HG02642 (cell line): Measurements from ENCODE around the gene XRCC1.
A peak's percentile ranks its signal among the peaks of the same experiment; 100 is the strongest.
"Not testable (repeated sequence)": the region's sequence is repeated elsewhere in the genome, so short reads cannot be mapped to it uniquely, and the experiment has no call there.

Source experiments
- ATAC-seq: cut with Tn5 transposase; IDR thresholded peaks from one replicate; pipeline ENCODE4 v1.9.1; 2021; ENCODE audit warnings: mild to moderate bottlenecking; ENCODE audit not compliant: unreplicated experiment, poor library complexity

XRCC1 gene

DNA sequence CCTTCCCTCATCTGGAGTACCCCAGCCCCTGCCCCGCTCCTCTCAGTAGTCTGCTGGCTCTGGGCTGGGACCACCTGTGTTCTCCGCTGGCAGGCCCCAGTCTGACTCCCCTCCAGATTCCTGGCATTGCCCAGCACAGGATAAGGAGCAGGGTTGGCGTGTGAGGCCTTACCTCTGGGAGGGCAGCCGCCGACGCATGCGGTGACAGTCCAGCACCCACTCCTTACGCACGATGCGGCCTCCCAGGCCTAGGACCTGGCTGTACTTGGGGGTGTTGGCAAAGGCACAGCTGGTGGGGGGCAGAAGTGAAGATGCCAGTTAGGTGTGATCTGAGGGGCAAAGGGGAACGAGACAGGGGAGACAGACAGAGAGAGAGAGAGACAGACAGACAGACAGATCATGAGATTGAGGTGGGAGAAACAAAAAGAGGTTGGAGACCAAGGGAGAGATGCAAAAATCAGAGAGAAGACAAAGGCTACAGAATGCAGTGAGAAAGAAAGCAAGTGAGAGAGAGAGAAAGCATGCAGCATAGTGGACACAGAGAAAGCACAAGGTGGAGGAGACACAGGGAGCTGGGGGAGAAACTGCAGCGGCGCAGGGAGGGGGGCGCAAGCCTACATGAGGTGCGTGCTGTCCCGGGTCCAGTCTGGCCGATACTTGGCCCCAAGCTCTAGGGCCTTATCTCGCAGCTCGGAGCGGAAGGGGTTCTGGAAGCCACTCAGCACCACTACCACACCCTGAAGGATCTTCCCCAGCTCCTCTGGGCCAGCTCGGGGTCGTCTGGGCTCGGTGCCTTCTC, 23.7 kb downstream of the XRCC1 start:
- ATAC-seq: no peak

DNA sequence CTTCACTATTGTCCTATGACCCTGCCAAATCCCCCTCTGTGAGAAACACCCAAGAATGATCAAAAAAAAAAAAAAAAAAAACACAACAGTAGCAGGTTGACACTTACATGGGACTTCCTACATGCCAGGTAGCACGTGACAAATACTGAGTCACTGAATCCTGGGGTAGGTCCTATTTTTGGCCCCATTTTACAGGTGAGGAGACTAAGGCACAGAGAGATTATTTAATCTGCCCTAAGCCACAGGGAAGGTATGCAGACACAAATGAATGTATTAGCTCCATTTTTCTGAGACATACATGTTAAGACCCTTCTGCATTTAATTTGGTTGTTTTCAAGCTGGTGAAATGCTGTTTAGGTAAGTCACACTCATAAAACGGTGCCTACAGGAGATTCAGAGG, 26.6 kb downstream of the XRCC1 start:
- ATAC-seq: no peak

DNA sequence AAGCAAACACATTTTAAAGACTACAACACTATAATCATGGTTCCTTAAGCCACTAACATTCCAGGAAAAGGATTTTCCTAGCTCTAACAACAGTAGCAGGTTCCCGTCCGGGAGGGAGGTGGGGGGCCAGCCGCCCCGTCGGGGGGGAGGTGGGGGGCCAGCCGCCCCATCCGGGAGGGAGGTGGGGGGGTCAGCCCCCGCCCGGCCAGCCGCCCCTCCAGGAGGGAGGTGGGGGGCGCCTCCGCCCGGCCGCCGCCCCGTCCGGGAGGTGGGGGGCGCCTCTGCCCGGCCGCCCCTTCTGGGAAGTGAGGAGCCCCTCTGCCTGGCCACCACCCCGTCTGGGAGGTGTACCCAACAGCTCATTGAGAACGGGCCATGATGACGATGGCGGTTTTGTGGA, 27.4 kb downstream of the XRCC1 start:
- ATAC-seq: not testable (repeated sequence)

DNA sequence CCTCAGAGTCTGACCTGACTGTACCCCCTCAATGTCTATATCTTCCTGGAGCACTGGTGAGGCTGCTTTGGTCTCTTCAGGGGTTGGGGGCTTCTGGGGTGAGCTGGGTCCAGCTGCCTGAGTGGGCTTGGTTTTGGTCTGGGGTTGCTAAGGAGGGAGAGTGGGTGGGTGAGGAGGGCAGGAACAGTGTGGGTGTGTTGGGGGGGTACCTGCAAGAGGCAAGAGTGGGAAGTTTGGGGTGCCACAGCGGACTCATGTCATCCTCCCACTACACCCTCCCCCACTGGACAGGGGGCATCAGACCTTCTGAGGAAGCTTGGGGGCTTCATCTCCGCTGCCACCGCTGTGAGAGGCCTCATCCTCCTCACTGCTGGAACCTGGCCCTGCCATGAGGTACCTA, 28.7 kb downstream of the XRCC1 start:
- no peak for ATAC-seq

DNA sequence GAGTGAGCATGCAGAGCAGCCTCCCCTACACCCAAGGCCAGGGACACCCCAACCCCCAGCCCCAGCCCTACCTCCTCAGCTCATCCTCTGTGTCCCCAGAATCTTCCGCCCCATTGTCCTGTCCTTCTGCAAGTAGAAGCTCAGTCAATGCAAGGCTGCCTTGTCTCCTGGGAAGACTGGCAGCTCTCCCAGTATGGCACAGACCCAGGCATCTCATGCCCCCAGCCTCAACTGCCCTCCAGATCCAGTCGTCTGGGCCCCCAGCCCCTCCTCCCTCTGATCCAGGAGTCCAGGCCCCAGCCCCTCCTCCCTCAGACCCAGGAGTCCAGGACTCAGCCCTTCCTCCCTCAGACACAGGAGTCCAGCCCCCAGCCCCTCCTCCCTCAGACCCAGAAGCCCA, 29.3 kb downstream of the XRCC1 start:
- no peak for ATAC-seq

DNA sequence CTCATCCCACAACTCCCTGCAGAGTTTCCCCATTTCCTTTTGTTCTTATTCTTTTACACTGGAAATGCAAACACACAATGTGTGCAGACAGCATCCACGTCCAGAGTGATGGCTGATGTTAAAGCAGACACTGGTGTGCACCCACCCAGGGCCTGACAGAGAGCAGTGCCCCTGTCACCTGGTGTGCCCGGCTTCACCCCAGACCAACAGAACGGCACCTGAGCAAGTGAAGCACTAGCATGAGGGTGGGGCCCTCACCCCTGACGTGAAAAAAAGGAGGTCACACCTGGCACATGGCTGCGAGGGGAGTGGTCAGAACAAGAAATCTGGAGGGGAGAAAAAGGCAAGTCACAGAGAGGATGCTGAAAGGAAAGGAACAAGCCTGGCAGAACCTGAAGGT, 30.1 kb downstream of the XRCC1 start:
- ATAC-seq: no peak

DNA sequence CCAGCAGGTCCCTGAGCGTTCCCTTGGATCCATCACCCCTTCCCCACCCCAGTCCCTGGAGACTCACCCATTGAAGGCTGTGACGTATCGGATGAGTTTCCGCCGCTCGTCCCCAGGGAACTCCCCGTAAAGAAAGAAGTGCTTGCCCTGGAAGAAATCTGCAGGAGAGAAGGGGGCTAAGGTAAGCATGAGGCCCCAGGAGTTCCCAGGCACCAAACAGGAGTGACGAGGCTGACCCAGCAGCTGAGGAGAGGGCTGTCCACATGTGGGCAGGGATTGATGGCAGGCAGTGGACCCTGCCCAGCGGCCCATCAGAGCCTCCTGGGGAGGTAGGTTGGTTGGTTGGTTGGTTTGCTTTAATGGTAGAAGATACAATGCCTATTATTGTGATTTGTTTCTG, 31.2 kb downstream of the XRCC1 start:
- ATAC-seq: no peak

DNA sequence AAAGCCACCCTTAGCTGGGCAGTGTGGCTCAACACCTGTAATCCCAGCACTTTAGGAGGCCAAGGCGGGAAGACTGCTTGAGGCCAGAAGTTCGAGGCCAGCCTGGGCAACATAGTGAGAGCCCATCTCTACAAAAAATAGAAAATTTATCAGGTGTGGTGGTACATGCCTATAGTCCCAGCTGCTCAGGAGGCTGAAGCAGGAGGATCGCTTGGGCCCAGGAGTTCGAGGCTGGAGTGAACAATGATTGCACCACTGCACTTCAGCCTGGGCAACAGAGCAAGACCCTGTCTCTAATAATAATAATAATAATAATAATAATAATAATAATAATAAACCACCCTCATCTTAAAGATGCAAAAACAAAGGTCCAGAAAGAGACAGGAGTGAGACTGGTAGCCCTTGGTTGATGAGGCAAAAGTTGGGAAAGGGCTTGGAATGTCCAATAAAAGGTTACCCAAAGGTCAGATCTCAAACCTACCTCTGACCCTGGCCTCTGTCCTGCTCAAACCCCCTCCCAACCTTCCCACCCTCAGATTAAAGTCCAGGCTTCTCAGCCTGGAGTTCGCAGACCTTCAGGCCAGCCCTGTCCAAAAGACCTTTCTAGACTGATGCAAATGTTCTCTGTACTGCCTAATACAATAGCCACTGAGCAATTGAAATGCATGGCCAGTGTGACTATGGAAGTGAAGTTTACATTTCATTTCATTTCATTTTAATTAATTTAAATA, 33.2 kb downstream of the XRCC1 start:
- ATAC-seq: no peak

DNA sequence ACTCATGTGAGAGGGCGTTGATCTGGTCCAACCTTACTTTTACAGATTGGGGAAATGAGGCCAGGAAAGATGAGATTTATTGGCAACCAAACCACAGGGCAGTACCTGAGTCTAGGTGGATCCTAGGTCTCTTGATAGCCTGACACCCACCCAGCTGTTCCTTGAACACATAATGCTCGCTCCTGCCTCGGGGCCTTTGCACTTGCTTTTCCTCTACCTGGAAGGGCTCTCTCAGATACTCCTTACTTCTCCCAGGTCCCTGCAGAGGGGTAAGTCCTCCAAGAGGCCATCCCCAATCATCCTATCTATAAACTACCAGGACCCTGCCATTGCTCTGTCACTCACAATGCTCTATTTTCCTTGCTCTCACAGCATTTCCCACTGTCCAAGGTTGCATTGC, 34.9 kb downstream of the XRCC1 start:
- no peak for ATAC-seq

DNA sequence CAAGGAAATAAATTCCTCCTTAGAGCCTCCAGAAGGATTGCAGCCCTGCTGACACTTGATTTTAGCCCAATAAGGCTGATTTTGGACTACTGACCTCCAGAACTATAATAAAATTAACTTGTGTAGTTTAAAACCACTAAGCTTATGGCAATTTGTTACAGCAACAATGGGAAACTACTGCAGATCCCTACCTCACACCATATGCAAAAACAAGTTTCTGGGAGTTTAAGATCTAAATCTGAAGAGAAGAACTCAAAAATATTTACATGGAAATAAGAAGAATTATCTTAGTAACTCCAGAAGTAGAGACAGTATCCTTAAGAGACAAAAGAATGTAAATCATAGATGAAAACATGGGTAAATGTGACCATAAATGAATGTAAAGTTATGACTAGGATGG, 36.4 kb downstream of the XRCC1 start:
- no peak for ATAC-seq

DNA sequence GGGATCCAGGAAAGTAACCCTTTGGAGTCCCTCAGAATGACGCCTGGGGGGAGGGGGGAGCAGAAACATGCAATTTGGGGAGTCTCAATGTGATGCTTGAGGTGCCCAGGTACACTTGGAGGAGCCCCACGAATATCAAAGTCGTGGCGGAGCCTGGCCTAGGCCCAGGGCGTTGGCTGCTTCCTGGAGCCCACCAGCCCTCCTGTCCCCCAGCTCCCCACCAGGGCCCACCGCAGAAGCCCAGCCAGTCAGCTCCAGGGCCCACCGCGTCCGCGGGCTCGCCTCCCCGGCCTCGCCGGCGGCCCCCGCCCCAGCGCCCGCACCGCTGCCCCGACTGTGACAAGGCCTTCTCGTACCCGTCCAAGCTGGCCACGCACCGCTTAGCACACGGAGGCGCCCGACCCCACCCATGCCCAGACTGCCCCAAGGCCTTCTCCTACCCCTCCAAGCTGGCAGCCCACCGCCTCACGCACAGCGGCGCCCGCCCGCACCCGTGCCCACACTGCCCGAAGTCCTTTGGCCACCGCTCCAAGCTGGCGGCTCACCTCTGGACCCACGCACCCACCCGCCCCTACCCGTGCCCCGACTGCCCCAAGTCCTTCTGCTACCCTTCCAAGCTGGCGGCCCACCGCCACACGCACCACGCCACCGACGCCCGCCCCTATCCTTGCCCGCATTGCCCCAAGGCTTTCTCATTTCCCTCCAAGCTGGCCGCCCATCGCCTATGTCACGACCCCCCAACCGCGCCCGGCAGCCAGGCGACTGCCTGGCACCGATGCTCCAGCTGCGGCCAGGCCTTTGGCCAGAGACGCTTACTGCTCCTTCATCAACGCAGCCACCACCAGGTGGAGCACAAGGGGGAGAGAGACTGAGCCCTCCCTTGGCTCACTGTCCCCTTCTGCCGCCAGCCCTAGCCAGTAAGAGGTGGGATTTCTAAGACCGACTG, 40.2 kb downstream of the XRCC1 start:
- no peak for ATAC-seq

DNA sequence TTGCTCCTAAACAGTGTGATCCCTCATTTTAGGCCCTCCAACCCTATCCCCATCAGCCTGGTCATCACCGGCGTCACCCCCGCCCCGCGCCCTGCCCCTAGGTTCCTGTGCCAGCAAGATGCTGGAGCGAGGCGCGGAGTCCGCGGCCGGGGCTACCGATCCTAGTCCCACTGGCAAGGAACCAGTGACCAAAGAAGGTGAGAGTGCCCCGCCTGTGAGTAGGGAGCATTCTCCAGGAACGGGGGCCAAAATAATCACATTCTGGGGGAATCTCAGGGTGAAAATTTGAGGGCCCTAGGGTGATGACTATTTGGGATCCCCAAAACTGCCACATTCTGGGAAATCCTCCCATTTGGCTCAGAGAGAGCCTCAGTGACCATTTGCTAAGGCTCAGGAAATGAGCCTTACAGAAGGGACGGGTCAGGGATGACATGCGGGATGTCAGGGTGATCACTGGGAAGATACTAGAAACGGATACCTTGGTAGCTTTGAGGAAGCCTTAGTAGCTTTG, 41.0 kb downstream of the XRCC1 start:
- no peak for ATAC-seq

DNA sequence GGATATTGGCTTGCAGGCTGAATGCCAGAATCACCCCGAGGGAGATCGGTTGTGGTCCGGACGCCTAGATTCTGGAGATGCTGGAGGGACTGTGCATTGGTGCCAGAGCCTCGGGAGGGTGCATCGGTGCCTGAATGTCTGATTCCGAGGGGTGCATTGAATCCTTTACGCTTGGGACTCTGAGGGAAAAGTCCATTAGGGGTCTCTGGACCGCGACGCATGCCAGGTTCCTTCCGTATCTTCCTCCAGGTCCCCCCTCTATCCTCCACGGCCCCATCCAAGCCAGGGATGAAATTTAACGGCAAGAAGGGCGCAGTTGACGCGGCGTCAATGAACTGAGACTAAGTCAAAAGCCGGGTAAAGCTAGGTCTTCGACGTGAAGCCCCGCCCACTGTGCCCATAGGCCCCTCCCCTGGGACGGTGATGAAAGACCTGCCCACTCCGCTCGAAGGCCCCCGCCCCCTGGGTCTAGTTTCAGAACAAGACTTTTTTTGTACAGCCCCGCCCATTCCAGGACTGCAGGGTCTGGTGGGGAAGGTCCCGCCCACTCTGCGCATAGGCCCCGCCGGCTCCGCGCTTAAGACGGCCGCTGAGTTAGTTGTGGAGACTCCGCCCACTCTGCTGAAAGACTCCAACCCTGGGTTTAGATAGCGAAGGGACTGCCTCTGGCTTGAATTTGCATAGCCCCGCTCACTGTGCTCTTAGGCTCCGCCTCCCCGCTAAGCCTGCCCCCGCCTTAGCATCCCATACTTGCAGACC, 41.6 kb downstream of the XRCC1 start:
- ATAC-seq: peak; percentile 62

DNA sequence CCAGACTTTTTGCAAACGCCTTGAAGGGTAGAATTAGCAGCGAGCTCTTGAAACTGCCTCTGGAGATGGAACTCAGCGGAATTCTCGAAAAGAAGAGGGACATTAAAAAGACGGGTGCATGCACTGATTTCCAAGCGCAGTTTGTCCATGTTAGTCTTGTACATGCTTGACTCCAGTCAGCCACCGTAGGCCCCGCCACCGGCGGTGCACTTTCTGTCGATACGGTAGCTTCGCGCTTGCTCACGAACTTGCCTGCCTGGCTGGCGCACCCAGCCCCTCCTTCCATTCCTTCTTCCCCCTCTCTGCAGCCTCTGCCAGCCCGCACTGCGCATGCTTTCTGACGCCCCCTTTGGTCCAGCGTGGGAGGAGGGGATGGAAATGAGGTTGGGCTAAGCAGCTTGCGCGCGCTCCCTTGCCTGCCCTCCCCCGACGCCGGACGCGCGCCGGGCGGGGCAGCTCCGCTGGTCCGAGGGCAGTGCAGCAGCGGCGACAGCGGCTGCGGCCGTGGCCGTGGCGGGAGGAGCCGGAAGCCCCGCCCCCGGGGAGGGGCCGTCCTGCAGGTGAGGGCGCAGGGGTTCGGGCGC, 42.3 kb downstream of the XRCC1 start, which contains the start of gene ZNF575:
ZNF575 (plus strand) TSS at position 227 of the 584 bp plus-strand sequence. CDS start 1,235 bp downstream, outside the sequence.
- ATAC-seq: peak; percentile 67

DNA sequence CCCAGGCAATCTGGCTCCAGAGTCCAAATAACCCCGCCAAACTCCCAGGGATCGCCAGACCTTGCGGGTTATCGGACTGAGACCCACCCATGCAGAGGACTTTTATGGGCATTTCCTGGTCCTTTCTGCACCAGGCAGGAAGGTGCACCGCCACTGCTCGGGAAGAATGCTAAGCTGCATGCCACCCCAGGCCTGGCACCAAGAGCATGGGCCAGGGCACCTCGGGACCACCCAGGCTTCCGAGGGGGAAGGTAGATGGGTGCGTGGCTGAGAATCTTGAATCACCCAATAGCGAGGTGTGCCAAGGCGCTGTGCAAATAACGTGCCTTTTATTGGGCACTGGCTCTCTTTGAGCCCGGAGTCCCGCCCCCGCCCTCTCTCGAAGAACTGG, 42.8 kb downstream of the XRCC1 start:
- no peak for ATAC-seq

DNA sequence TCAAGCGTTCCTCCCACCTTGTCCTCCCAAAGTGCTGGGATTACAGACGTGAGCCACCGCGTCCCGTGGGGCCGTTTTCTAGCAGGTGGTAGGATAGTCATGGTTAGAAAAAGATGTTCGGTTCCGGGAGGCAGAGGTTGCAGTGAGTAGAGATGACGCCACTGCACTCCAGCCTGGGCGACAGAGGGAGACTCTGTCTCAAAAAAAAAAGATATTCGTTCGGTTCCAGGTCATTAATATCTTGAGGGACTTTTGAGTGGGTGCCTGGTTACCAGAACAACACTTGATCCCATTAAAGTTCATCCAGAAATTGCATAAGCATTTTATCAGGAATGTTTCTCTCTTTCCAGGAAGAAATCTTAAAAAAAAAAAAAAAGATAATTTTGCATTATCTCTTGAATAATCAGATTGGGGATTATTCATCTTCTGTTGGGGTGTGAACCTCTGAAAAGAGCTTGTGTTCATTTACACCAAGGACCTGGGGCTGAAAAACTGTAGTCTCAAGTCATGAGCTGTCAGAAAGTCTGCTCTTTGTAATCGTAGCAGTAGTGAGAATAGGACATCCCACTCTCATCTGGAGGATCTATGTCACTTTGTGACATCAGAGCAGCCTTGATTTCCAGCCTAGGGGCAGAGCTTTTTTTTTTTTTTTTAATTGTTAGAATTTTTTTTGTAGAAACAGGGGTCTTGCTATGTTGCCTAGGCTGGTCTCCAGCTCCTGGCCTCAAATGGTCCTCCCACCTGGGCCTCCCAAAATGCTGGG, 47.3 kb downstream of the XRCC1 start:
- no peak for ATAC-seq

DNA sequence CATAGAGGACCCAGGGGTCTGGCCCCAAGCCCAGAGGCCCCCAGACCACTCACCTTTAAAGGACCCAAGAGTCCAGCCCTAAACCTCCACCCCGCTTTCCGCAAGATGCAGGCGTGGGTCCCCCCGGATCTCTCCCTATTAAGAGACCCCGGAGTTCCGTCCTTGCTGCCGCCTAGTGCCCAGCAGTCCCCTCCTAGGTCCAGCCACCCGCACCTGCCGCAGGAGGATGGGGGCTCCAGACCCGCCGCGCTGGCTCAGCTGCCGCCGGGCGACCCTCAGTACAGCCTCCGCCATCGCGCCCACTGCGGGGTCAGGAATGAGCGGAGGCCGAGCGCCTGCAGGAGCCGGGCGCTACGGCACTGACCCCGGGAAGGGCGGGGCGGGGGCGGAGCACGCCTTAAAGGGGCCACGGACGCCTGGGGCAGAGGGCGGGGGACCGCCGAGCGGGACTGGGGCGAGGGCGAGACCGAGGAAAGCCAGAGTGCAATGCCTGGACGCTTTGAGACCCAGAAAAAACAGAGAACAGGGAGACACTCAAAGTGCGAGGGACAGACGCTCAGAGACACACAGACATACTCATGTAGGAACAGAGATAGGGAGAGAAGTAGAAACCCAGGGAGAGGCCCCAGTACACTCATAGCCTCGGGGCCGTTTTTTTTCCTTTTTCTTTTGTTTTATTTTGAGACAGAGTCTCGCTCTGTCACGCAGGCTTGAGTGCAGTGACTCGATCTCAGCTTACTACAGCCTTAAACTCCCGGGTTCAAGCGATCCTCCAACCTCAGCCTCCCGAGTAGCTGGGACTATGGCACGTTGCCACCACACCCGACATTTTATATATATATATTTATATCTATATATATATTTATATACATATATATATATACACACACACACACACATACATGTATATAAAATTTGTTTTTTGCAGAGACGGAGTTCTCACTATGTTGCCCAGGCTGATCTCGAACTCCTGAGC, 48.2 kb downstream of the XRCC1 start, which contains the start of gene ETHE1:
ETHE1 (minus strand) TSS at position 318 of the 976 bp plus-strand sequence; CDS start at position 294, 24 bp downstream.
- peak; percentile 81 for ATAC-seq
